GM18520 (cell line): ENCODE data around the gene CIART.
"Not testable (repeated sequence)": the region's sequence is repeated elsewhere in the genome, so short reads cannot be mapped to it uniquely, and the experiment has no call there.

Experiments used
- ATAC-seq: cut with Tn5 transposase; IDR thresholded peaks from one replicate; pipeline ENCODE4 v1.9.1; 2021; ENCODE audit not compliant: unreplicated experiment

CIART gene

DNA sequence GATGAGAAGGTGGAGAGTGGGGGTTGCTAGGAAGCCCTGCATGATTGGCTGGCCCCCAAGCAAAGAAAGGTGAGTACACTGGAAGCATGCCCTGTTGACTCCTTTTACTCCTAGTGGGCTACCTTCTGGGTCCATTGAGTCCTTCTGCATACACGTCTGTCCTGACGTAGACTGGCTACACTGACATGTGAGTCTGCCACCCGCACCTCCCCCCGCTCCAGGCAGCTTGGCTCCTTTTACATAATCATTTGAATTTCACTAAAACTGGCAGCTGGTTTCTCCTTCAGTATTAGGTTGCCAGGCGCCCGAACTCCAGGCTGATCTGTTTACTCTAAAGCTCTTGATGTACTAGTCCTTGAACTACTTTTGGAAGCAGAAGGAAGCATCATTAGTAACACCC is 20.0 kb downstream of the CIART start:
- no peak for ATAC-seq

DNA sequence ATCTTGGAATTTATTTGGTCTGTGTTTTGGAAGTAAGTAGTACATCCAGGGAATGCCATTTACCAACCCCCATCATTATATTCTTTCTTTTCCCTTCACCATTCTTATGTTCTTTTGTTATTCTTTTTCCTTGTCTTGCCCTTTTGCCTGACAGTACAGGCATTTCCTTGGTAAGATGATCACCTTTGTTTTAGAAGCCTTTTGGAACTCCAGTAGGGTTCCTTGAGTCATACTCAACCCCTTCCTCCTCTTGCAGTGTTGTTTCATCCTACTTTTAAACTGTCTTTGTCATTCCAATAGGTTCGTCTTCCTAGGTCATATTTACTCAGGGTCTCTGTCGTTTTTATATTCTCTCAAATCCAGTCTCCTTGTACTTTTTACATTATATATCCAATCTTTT is 20.5 kb downstream of the CIART start:
- ATAC-seq: no peak

DNA sequence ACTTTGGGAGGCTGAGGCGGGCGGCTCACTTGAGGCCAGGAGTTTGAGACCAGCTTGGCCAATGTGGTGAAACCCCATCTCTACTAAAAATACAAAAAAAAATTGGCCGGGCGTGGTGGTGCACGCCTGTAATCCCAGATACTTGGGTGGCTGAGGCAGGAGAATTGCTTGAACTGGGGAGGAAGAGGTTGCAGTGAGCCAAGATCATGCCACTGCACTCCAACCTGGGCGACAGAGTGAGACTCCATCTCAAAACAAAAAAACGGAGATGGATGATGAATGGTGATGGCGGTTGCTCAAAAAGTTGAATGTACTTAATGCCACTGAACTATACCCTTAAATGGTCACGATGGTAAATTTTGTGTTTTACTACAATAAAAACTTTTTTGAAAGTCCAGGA is 26.2 kb downstream of the CIART start:
- ATAC-seq: not testable (repeated sequence)

DNA sequence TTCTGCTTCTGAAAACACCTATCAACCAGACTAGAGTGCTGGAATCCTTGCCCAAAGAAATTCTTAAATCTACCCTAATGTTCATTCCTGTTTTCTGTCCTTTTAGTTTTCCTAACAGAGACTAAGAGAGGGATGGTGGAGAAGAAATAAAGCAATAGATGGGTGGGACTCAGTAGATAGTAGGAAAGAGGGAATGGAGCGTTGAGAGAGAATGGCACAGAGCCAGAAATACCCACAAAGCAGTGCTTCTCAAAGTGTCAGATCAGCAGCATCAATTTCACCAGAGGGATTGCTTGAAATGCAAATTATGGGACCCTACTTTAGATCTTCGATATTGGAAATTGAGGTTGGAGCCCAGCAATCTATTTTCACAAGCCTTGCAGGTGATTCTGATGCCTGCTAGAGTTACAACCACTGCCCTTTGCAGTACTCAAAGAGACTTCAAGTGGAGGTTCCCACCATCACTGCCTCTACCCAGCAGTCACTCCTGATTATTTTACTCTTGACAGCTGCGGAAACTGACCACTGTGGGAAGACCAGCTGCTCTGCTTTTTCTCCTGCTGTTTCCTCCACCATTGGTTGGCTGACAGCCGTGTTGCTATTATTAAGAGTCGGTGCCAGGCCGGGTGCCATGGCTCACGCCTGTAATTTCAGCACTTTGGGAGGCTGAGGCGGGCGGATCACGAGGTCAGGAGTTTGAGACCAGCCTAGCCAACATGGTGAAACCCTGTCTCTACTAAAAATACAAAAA is 27.6 kb downstream of the CIART start:
- ATAC-seq: no peak

DNA sequence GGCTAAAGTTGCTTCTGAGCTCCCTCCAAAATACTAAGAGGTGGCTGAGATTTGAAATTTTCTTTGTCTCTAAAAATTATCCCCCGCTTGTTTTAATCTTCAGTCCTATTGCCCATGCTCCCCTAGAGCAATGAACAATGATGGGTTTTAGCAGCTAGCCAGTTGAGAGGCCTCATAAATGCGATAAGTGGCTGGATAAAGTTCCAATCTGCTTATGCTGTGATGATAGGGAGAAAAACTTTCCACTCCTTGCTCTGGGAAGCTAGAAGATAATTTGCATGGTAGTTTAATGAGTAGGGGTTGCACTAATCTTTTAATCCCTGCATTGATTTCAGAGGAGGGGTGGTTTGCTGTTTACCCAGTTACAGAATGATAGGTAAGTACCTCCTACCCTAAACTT is 29.4 kb downstream of the CIART start:
- ATAC-seq: no peak

DNA sequence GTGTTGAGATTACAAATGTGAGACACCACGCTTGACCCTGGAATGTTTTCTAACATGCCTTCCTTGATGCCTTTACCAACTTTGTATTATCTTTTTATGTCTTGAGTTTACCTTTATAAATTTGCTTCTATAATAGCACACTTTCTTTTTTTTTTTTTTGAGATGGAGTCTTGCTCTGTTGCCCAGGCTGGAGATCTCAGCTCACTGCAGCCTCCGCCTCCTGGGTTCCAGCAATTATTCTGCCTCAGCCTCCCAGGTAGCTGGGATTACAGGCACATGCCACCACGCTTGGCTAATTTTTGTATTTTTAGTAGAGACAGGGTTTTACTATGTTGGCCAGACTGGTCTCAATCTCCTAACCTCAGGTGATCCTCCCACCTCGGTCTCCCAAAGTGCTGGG is 32.3 kb downstream of the CIART start:
- not testable (repeated sequence) for ATAC-seq

DNA sequence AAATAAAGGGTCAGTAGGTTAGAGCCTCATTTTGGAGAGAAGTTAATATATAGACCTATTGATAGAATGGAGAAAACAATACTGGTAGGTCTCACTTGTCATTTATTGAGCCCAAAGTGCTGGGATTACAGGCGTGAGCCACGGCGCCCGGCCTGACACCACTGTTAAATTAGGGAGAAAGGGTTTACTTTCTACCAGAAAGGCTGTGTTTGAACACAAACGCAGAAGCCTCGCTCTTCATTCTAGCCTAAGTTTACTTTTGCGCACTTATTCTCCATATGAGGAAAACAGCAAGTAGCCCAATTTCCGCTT is 38.3 kb downstream of the CIART start:
- ATAC-seq: no peak

DNA sequence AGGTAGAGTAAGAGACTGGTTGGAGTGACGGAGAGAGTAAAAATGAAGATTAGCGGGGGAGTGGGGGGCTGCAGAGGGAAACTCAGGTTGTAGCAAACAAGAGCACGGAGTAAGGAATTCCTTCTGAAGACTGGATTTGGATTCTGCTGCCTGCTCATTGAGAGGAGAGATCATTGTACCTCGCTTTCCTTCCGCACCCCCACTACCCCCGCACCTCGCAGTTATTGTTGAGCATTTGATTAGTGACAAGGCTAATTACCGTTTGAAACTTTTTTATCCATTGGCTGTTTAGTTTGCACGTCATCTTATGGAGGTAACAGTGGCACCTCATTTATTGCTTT is 39.4 kb downstream of the CIART start:
- no peak for ATAC-seq

DNA sequence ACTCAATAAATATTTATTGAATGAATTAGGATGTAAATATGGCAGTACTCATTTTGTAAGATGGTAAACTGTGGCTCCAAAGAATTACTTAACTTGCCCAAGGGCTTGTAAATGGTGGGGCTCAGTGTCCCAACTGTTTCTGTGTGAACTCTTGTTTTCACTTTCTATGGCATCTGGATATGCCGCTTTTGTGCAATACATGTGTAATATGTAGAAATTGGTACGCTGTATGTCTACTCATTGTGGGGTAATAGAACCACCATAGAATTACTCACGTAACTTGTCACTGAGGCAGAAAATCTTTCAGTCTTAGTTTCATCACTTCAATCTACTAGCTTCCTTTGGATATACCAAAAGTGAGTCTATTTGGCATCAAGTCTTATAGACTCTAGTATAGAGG is 40.0 kb downstream of the CIART start:
- no peak for ATAC-seq

DNA sequence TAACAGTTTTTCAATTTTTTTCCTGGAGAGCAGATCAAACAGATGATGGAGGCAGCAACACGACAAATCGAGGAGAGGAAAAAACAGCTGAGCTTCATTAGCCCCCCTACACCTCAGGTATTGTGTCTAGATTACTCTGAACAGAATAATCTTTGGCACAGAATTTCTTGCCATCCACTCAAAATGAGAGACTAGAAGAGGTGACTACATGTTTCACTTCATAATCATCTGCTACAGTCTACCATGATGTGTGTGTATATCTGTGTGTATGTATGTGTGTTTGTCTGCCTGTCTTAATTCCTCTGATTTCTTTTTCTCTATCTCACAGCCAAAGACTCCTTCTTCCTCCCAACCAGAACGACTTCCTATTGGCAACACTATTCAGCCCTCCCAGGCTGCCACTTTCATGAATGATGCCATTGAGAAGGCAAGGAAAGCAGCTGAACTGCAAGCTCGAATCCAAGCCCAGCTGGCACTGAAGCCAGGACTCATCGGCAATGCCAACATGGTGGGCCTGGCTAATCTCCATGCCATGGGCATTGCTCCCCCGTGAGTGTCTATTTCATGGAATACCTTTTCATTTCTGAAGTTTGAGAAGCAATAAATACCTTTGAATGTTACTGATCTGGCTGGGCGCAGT is 50.4 kb downstream of the CIART start:
- no peak for ATAC-seq
